ENCODE results near the gene GORASP1. TPM values are rescaled to one million over a fixed set of nuclear protein-coding genes. Genes with fewer than 3 reads are reported as not detected.

GORASP1 gene
- total and polyA plus RNA-seq, 12 donors = 24.3 to 66.2 (median 46.6) TPM

DNA sequence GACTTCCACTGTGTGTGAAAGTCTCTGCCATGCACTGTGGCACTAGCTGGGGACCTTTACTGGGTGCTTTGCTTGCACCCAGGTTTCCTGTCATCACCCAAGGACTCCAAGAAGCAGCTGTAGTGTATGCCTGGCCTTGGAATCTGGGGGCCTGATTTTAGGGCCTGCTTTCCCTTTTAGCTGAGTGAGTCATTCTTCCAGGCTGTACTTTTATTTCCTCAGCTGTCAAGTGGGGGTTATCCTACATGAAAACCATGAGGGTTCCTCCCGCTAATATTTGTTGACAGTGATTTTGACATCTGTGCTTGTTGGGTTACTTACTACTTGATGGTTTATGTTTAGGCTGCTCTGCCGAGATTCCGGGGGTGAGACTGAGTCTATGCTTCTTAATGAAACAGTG is 18.5 kb downstream of the GORASP1 start:
- H3K36me3 ChIP-seq (replicated peaks in 1 of 2) = peaks cover 0 to 70% of the 10 kb centered on the region in 2 donors
- intact Hi-C loops (cut with DNase I) = no loop called here
- no peak for DNase-seq
- no peak overlapping the region for H3K4me3 ChIP-seq
- H3K27me3 ChIP-seq = no peaks in the 10 kb centered on the region
- no peaks in the 10 kb centered on the region for H3K9me3 ChIP-seq (replicated peaks in 1 of 3)
- TF ChIP-seq POLR2A (IDR thresholded peaks at IDR 0.05) = no peak
- TF ChIP-seq, protein P1, sequence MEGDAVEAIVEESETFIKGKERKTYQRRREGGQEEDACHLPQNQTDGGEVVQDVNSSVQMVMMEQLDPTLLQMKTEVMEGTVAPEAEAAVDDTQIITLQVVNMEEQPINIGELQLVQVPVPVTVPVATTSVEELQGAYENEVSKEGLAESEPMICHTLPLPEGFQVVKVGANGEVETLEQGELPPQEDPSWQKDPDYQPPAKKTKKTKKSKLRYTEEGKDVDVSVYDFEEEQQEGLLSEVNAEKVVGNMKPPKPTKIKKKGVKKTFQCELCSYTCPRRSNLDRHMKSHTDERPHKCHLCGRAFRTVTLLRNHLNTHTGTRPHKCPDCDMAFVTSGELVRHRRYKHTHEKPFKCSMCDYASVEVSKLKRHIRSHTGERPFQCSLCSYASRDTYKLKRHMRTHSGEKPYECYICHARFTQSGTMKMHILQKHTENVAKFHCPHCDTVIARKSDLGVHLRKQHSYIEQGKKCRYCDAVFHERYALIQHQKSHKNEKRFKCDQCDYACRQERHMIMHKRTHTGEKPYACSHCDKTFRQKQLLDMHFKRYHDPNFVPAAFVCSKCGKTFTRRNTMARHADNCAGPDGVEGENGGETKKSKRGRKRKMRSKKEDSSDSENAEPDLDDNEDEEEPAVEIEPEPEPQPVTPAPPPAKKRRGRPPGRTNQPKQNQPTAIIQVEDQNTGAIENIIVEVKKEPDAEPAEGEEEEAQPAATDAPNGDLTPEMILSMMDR (IDR thresholded peaks at IDR 0.05) = no peak
- H3K4me1 ChIP-seq (replicated peaks in 1 of 2) = no peaks in the 10 kb centered on the region
- 70 to 81% (median 76%) methylated on average over 3 of the region's 3 CpGs for WGBS, 4 donors
- no peak overlapping the region for H3K27ac ChIP-seq

DNA sequence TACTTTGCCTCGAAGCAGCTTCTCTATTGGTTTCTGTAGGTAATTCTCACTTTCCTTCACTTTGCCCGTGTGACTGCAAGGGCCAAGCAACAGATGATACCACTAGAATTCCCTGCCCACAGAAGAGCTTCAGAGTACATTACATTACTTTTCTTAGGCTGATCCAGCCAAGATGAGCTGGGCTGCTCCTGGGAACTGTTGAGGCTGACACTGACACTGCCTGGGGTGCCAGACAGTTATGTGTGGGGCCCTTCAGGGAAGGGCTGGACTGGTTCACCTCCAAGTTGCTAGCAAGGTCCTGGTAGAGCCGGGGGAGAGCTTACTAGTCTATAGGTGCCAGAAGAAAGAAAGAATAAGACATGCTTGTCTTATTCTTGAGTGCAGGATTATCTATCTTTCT is 19.0 kb downstream of the GORASP1 start:
- peaks cover 0 to 66% of the 10 kb centered on the region in 2 donors for H3K36me3 ChIP-seq (replicated peaks in 1 of 2)
- H3K4me1 ChIP-seq (replicated peaks in 1 of 2) = no peaks in the 10 kb centered on the region
- H3K9me3 ChIP-seq (replicated peaks in 1 of 3) = no peaks in the 10 kb centered on the region
- WGBS, 4 donors = 80 to 98% (median 90%) methylated on average over 3 of the region's 3 CpGs
- DNase-seq = no peak
- H3K27ac ChIP-seq = no peak overlapping the region
- intact Hi-C loops (cut with DNase I) = no loop called here
- TF ChIP-seq, protein P1 (IDR thresholded peaks at IDR 0.05) = no peak
- no peak for TF ChIP-seq POLR2A (IDR thresholded peaks at IDR 0.05)
- no peaks in the 10 kb centered on the region for H3K27me3 ChIP-seq
- no peak overlapping the region for H3K4me3 ChIP-seq

DNA sequence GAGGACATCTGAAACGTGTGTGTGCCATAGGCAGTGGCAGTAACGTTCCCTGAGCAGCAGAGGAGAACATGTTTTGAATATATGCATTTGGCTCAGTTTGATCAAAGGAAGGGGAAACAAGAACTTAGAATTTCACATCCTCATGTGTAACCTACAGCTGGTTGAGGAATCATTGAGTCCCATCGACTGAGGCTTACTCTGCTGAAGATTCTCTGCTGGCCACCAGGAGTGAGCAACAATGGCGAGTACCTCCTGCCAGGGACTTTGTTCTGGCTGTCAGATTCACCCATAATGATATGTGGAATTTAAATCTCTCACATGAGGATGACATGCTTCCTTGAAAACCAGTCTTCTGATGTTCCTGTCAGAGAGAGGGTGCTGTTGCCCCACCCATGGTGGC is 21.3 kb downstream of the GORASP1 start:
- TF ChIP-seq POLR2A (IDR thresholded peaks at IDR 0.05) = no peak
- TF ChIP-seq, protein P1 (IDR thresholded peaks at IDR 0.05) = no peak
- no peaks in the 10 kb centered on the region for H3K4me1 ChIP-seq (replicated peaks in 1 of 2)
- no peak for DNase-seq
- peaks cover 0 to 53% of the 10 kb centered on the region in 2 donors for H3K36me3 ChIP-seq (replicated peaks in 1 of 2)
- no peaks in the 10 kb centered on the region for H3K27me3 ChIP-seq
- no peaks in the 10 kb centered on the region for H3K9me3 ChIP-seq (replicated peaks in 1 of 3)
- intact Hi-C loops (cut with DNase I) = no loop called here
- H3K27ac ChIP-seq = no peak overlapping the region
- H3K4me3 ChIP-seq = no peak overlapping the region
- 79 to 94% (median 90%) methylated on average over 4 of the region's 4 CpGs for WGBS, 4 donors

DNA sequence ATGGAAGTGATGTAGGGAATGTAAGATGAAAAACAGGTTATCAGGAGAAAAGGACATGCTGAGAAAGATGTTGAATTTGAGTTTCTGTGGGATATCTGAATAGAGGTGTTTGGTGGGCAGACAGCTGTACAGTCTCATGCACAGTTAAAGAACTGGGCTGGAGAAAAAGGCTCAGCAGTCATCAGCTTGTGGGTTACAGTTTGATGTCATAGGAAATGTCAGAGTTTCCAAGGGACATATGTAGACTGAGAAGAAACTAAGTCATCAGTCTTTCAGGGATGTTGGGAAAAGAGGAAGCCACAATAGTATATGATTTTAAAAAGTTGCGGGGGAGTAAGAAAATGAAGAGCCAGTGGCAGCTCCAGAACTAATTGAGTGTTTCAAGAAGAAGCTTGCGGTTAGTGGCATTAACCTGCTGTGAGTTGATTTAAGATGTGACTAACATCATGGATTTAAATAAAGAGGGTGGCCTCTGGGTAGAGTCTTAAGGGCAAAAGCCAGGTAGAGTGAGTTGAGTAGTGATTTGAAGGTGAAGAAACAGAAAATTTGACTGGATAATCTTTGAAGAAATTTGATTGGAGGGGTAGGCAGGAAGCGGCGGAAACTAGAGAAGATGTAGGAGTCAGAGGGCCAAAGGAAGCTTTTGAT is 24.6 kb downstream of the GORASP1 start:
- TF ChIP-seq, protein P1 (IDR thresholded peaks at IDR 0.05) = no peak
- TF ChIP-seq POLR2A (IDR thresholded peaks at IDR 0.05) = no peak
- Histone ChIP-seq H3K27ac (no peak overlapping the region), H3K9me3 (replicated peaks in 1 of 3) (no peaks in the 10 kb centered on the region), H3K36me3 (replicated peaks in 1 of 2) (peaks cover 0 to 30% of the 10 kb centered on the region in 2 donors), H3K4me1 (replicated peaks in 1 of 2) (no peaks in the 10 kb centered on the region), H3K27me3 (no peaks in the 10 kb centered on the region), H3K4me3 (no peak overlapping the region)
- intact Hi-C loops (cut with DNase I) = no loop called here
- WGBS, 4 donors = 91 to 99% (median 97%) methylated on average over 4 of the region's 4 CpGs
- DNase-seq = no peak

Data from adrenal gland (tissue), 12 donors.